Pancreas (tissue), 10 donors: Measurements from ENCODE around the gene TNRC6C. TPM values are rescaled to one million over a fixed set of nuclear protein-coding genes. Genes with fewer than 3 reads are reported as not detected.
"Not testable (repeated sequence)": the region's sequence is repeated elsewhere in the genome, so short reads cannot be mapped to it uniquely, and the experiment has no call there.

Experiments
- ATAC-seq, 4 donors: fragments of 200-7000 bp; cut with Tn5 transposase; one replicate each; pipeline versions ENCODE4 v1.8.0 to v1.9.1; 2020; ENCODE audit warnings: mild to moderate bottlenecking in 4 of 4, moderate library complexity in 4 of 4
- DNase-seq, 6 donors: peaks; one replicate each; pipeline ENCODE4 v3.0.0-alpha.2; 2020
- FAIRE-seq: peaks from 2 replicates; lab custom pipeline; 2012; peaks lifted over from hg19 to GRCh38; lab: Jason Lieb, UNC
- H3K27ac ChIP-seq, 4 donors: fragments of 200-600 bp; sonication (generic); 1 replicate in 3 of 4; 2 replicates in 1 of 4; pipeline versions ENCODE4 v1.5.0 to v1.8.0; 2020
- H3K27me3 ChIP-seq, 4 donors: fragments of 200-600 bp; one replicate each; pipeline ENCODE4 v1.8.0; 2021
- H3K36me3 ChIP-seq, 3 donors: fragments of 200-600 bp; sonication (generic) in 1 of 3; one replicate each; pipeline versions ENCODE4 v1.5.0 to v1.8.0; 2020 to 2021
- H3K4me1 ChIP-seq, 3 donors: fragments of 200-600 bp; one replicate each; pipeline ENCODE4 v1.8.0; 2021
- H3K4me3 ChIP-seq, 4 donors: fragments of 200-600 bp; sonication (generic) in 2 of 4; one replicate each; pipeline versions ENCODE4 v1.5.0 to v1.8.0; 2020 to 2021
- H3K9me3 ChIP-seq, 4 donors: fragments of 200-600 bp; one replicate each; pipeline ENCODE4 v1.8.0; 2021
- WGBS, 2 donors: extraction: QIAGEN DNeasy Blood & Tissue Kit; methylation state at CpG; one replicate each; pipeline ENCODE4 v1.1.7; 2013; 5-methylcytosine and 5-hydroxymethylcytosine counted together
- intact Hi-C, 3 donors: fragments of 100-400 bp; cut with DNase I; formaldehyde crosslinking; loops; one replicate each; pipeline versions ENCODE4 v1.11.1 to v1.14.2; 2022
- polyA plus RNA-seq, 2 donors: library from polyadenylated mRNA; stranded (reverse); fragments of 200-250 nt; gene quantifications; one replicate each; pipeline ENCODE4 v1.2.3, GENCODE V29; 2013
- total RNA-seq, 6 donors: library from RNA; stranded (reverse); fragmentation: NEBNext Ultra II Directional in 4 of 6; extraction: Animal tissue kit (Norgen Biotek cat#: 25700) in 4 of 6; gene quantifications; one replicate each; pipeline versions ENCODE4 v1.2.1 to v1.2.4, GENCODE V29; 2021 to 2023
- TF ChIP-seq, protein P1 (sequence below), 4 donors: fragments of 200-600 bp; sonication (generic) in 3 of 4; IDR thresholded peaks; one replicate each; pipeline versions ENCODE4 v1.5.0 to v1.8.0; 2021; ENCODE audit warnings: antibody characterized with exemption in 4 of 4
- donor health status: healthy with polysubstance abuse.
- donor health status: DM: no; HTN: no; CAD: no; lungs with moderate emphysema.
- donor health status: DM: no; HTN: no; CAD: no.
- donor health status: control.
- donor health status: control.
- donor health status: Bipolar disorder and iron deficiency.
- donor health status: DM: yes; HTN: yes; CAD: no.
- donor health status: DM: no; HTN: no; CAD: no.
- donor health status: DM: no; HTN: no; CAD: no.
- donor health status: DM: yes; HTN: yes; CAD: no.

Gene TNRC6C
- total and polyA plus RNA-seq, 8 donors: 4.0 to 15.5 (median 7.7) TPM

DNA sequence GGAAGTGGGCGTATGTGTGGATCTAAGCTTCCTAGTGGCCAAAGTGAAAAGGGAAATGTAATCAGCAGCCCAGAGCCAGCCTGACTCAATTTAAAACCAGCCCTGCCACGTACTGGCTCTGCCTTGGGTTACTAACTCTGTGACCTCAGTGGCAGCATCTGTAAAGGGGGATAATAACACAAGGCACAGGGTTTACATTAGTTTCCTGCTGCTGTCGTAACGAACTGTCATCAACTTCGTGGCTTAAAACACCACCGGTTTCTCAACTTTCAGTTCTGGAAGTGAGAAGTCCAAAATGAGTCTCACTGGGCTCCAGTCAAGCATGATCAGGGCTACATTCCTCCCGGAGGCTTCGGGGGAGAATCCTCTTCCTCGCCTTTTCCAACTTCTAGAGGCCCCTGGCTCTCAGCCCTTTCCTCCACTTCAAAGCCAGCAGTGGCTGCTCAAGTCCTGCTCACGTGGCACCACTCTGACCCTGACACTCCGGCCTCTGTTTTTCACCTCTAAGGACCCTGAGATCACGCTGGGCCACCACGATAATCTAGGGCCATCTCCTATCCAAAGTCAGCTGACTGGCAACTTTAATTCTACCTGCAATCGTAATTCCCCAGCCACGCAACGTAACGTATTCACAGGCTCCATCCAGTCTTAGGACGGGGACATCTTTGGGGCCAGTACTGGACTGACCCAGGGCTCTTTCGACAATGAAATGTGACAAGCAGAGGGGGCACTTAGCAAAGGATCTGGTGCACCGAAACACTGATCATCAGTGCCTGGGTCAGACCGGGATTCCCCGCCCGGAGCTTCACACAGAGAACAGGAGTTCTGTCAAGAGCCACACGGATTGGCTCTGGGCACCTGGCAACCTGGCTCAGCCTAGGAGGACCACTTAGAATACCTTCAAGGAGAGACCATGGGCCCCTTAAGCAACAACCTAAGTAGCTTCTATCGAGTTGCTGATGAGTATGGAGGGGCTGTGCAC, 155.6 kb downstream of the TNRC6C start:
- DNase-seq (peak in 1 of 6 donors; percentile 17), FAIRE-seq (no peak), ATAC-seq (no peak)
- Histone ChIP-seq H3K36me3 (no peaks in the 10 kb centered on the region), H3K4me1 (no peaks in the 10 kb centered on the region), H3K27ac (no peak overlapping the region), H3K9me3 (no peaks in the 10 kb centered on the region), H3K27me3 (no peaks in the 10 kb centered on the region), H3K4me3 (no peak overlapping the region)
- TF ChIP-seq, protein P1, sequence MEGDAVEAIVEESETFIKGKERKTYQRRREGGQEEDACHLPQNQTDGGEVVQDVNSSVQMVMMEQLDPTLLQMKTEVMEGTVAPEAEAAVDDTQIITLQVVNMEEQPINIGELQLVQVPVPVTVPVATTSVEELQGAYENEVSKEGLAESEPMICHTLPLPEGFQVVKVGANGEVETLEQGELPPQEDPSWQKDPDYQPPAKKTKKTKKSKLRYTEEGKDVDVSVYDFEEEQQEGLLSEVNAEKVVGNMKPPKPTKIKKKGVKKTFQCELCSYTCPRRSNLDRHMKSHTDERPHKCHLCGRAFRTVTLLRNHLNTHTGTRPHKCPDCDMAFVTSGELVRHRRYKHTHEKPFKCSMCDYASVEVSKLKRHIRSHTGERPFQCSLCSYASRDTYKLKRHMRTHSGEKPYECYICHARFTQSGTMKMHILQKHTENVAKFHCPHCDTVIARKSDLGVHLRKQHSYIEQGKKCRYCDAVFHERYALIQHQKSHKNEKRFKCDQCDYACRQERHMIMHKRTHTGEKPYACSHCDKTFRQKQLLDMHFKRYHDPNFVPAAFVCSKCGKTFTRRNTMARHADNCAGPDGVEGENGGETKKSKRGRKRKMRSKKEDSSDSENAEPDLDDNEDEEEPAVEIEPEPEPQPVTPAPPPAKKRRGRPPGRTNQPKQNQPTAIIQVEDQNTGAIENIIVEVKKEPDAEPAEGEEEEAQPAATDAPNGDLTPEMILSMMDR (IDR thresholded peaks at IDR 0.05): no peak
- intact Hi-C loops: loop anchor here in 2 of 3 donors (5.0 to 10.0 kb wide), 2 partner anchors 133 to 311 kb away; no protein-coding TSS in a partner anchor
- 78 to 84% methylated on average over 25 of the region's 25 CpGs for WGBS, 2 donors

DNA sequence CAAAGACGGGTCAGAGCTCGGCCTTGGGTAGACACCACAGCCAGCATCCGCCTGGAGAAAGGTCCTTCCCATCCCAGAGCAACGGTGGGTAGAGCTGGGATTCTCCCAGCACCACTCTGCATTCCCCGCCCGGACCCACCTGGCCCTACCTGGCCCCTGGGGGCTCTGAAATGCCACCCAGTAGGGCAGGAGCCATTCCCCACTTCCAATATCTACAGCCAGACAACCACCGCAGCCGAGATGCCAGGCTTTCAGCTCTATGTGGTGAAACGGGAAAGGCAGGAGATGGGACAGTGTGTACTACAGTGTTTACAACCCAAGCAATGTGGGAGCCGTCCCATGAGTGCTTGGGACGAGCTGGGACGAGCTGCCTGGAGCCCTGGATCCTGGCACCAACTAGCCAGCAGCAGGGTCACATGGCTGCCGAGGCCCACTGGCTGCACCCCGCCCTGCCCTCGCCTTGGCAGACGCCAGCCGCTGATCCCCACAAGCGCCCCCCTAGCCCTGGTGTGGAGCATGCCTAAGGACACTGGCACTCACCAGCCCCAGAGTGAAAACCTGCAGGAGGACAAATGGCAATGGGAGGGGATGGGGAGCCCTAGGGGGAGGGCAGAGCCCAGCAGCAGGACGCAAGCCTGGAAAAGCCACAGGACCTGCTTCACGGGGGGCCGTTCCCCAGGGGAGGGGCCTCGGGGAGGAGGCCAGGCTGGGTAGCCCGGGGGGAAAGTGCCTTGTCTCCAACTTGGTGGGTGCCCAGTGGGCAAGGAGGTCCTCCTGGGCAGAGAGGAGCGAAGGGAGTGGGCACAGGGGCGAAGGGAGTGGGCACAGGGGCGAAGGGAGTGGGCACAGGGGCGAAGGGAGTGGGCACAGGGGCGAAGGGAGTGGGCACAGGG, 156.6 kb downstream of the TNRC6C start:
- FAIRE-seq (no peak), DNase-seq (peak in 2 of 6 donors; percentile 13 to 65)
- H3K27ac ChIP-seq: no peak overlapping the region

DNA sequence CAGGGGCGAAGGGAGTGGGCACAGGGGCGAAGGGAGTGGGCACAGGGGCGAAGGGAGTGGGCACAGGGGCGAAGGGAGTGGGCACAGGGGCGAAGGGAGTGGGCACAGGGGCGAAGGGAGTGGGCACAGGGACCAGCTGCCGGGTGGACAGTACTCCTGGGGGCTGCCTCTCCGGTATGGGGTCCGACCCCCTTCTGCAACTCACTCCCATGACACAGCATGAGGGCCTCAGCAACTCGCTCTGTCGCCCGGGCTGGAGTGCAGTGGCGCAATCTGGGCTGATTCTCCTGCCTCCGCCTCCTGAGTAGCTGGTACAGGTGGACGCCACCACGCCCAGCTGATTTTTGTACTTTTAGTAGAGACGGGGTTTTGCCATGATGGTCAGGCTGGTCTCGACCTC, 157.3 kb downstream of the TNRC6C start:
- H3K9me3 ChIP-seq, H3K27me3 ChIP-seq, ATAC-seq, H3K36me3 ChIP-seq, FAIRE-seq, H3K27ac ChIP-seq, H3K4me1 ChIP-seq, DNase-seq, H3K4me3 ChIP-seq: not testable (repeated sequence)
- intact Hi-C loops: loop anchor here in 1 of 3 donors (10.0 kb wide), 1 partner anchor 309 kb away; no protein-coding TSS in a partner anchor
- WGBS, 2 donors: 91 to 98% methylated on average over 11 to 15 of the region's 18 CpGs

More for the DNA sequence above, 156.6 kb downstream of the TNRC6C start:
- no peaks in the 10 kb centered on the region for H3K36me3 ChIP-seq
- H3K4me1 ChIP-seq: no peaks in the 10 kb centered on the region
- intact Hi-C loops: loop anchor here in 2 of 3 donors (5.0 to 10.0 kb wide), 2 partner anchors 132 to 310 kb away; no protein-coding TSS in a partner anchor
- no peaks in the 10 kb centered on the region for H3K27me3 ChIP-seq
- WGBS, 2 donors: 70 to 84% methylated on average over 23 to 27 of the region's 28 CpGs
- H3K9me3 ChIP-seq: no peaks in the 10 kb centered on the region
- ATAC-seq: no peak
- H3K4me3 ChIP-seq: no peak overlapping the region
- TF ChIP-seq, protein P1 (IDR thresholded peaks at IDR 0.05): no peak

DNA sequence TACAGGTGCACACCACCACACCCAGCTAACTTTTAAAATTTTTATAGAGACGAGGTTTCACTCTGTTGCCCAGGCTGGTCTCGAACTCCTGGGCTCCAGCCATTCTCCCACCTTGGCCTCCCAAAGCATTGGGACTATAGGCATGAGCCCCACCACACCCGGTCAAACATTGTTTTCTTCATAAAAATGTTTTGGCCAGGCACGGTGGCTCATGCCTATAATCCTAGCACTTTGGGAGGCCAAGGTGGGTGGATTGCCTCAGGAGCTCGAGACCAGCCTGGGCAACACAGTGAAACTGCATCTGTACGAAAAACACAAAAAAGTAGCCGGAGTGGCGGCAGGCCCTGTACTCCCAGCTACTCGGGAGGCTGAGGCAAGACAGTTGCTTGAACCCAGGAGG, 157.9 kb downstream of the TNRC6C start:
- H3K9me3 ChIP-seq: no peaks in the 10 kb centered on the region
- ATAC-seq (no peak), FAIRE-seq (no peak), DNase-seq (no peak)
- no peaks in the 10 kb centered on the region for H3K36me3 ChIP-seq
- no peak overlapping the region for H3K27ac ChIP-seq
- intact Hi-C loops: loop anchor here in 1 of 3 donors (10.0 kb wide), 1 partner anchor 308 kb away; no protein-coding TSS in a partner anchor
- H3K4me1 ChIP-seq: no peaks in the 10 kb centered on the region
- H3K4me3 ChIP-seq: no peak overlapping the region
- WGBS, 2 donors: 90 to 96% methylated on average over 9 of the region's 9 CpGs
- TF ChIP-seq, protein P1 (IDR thresholded peaks at IDR 0.05): no peak
- no peaks in the 10 kb centered on the region for H3K27me3 ChIP-seq
